GM12878 (cell line): ENCODE measurements around the gene TRPM1. TPM values are rescaled to one million over a fixed set of nuclear protein-coding genes. Genes with fewer than 3 reads are reported as not detected.

Experiments
- ATAC-seq: fragments of 200-7000 bp; cut with Tn5 transposase; 3 replicates; pipeline ENCODE4 v1.9.1; 2020; ENCODE audit warnings: mild to moderate bottlenecking, moderate library complexity
- BruUV-seq: library from RNA; stranded (reverse); fragments of 400-500 nt; replicated peaks from 2 replicates; lab custom pipeline; 2021; lab: Mats Ljungman, UMichigan
- CTCF ChIA-PET: fragments of 300-600 bp; sonication (Branson Sonifier 250); formaldehyde crosslinking; extraction: SDS; loops from one replicate; lab custom pipeline; 2021; ENCODE audit warnings: inconsistent platforms; lab: Yijun Ruan, JAX
- POLR2A ChIA-PET: fragments of 350-600 bp; formaldehyde crosslinking; extraction: SDS; loops from one replicate; lab custom pipeline; 2021; ENCODE audit warnings: inconsistent platforms; lab: Charles Lee
- RAD21 ChIA-PET: fragments of 300-600 bp; sonication (Branson Sonifier 250); formaldehyde crosslinking; loops from one replicate; lab custom pipeline; 2023; ENCODE audit warnings: antibody characterized with exemption; ENCODE audit not compliant: unreplicated experiment; lab: Charles Lee
- SMC1A ChIA-PET: fragments of 300-600 bp; sonication (Branson Sonifier 250); formaldehyde crosslinking; loops from one replicate; lab custom pipeline; 2023; ENCODE audit not compliant: unreplicated experiment, uncharacterized antibody; lab: Charles Lee
- DNase-seq: peaks from one replicate; pipeline ENCODE4 v3.0.0-alpha.2; 2011; ENCODE audit warnings: low read depth, low spot score
- FAIRE-seq: peaks from 3 replicates; lab custom pipeline; 2011; peaks lifted over from hg19 to GRCh38; lab: Jason Lieb, UNC
- H2AFZ ChIP-seq: 2 replicates; pipeline ENCODE4 v1.6.0; 2011; ENCODE audit warnings: low read depth, low read length, control low read depth; ENCODE audit not compliant: control insufficient read depth
- H3K27ac ChIP-seq: 2 replicates; pipeline ENCODE4 v1.5.1; 2011; ENCODE audit warnings: control low read depth; ENCODE audit not compliant: control insufficient read depth, insufficient read depth
- H3K27me3 ChIP-seq, 2 experiments: replicated peaks in 1 of 2; 2 replicates each; pipeline versions ENCODE4 v1.6.0 to v1.6.1; 2011; ENCODE audit warnings: low read length in 1 of 2; ENCODE audit not compliant: control insufficient read depth in 2 of 2, insufficient read depth in 2 of 2
- H3K36me3 ChIP-seq, 2 experiments: 2 replicates each; pipeline ENCODE4 v1.5.1; 2011; ENCODE audit warnings: low read length in 1 of 2; ENCODE audit not compliant: control insufficient read depth in 2 of 2, insufficient read depth in 2 of 2
- H3K4me1 ChIP-seq: 2 replicates; pipeline ENCODE4 v1.6.1; 2011; ENCODE audit warnings: mild to moderate bottlenecking, low read length, moderate library complexity, mixed read lengths; ENCODE audit not compliant: control insufficient read depth, insufficient read depth
- H3K4me2 ChIP-seq: 2 replicates; pipeline ENCODE4 v1.6.0; 2011; ENCODE audit warnings: control low read depth; ENCODE audit not compliant: control insufficient read depth, insufficient read depth
- H3K4me3 ChIP-seq: fragments of 200-600 bp; sonication (generic); 2 replicates; pipeline ENCODE4 v1.5.1; 2016
- H3K79me2 ChIP-seq: 2 replicates; pipeline ENCODE4 v1.6.0; 2011; ENCODE audit warnings: low read length; ENCODE audit not compliant: control insufficient read depth, insufficient read depth
- H3K9ac ChIP-seq: 2 replicates; pipeline ENCODE4 v1.8.0; 2011; ENCODE audit warnings: low read length, control low read depth, mixed read lengths; ENCODE audit not compliant: control insufficient read depth, insufficient read depth
- H3K9me3 ChIP-seq: replicated peaks from 3 replicates; pipeline ENCODE4 v1.5.1; 2011; ENCODE audit warnings: mild to moderate bottlenecking, low read length; ENCODE audit not compliant: control insufficient read depth, insufficient read depth
- H4K20me1 ChIP-seq: 2 replicates; pipeline ENCODE4 v1.6.0; 2011; ENCODE audit not compliant: control insufficient read depth, insufficient read depth
- BACH1 ChIP-seq: fragments of 450-650 bp; IDR thresholded peaks from 2 replicates; pipeline ENCODE4 v1.6.1; 2017; ENCODE audit warnings: mild to moderate bottlenecking, borderline replicate concordance
- BHLHE40 ChIP-seq, 2 experiments: fragments of 450-650 bp in 1 of 2; IDR thresholded peaks; 2 replicates each; pipeline ENCODE4 v1.6.1; 2011 to 2017; ENCODE audit warnings: low read depth in 2 of 2, borderline replicate concordance in 1 of 2, improper control_type of control experiment in 1 of 2, low read length in 1 of 2, mild to moderate bottlenecking in 1 of 2
- CBX3 ChIP-seq: fragments of 200-600 bp; sonication (generic); IDR thresholded peaks from 2 replicates; pipeline ENCODE4 v1.6.1; 2016; ENCODE audit warnings: low read depth, borderline replicate concordance
- CBX5 ChIP-seq: sonication (generic); IDR thresholded peaks from 2 replicates; pipeline ENCODE4 v1.6.1; 2016; ENCODE audit warnings: low read depth, moderate library complexity, mild to moderate bottlenecking, inconsistent platforms
- CEBPZ ChIP-seq: fragments of 150-350 bp; IDR thresholded peaks from 2 replicates; pipeline ENCODE4 v1.6.1; 2016; ENCODE audit warnings: low read depth, low read length
- CHD1 ChIP-seq: IDR thresholded peaks from 2 replicates; pipeline ENCODE4 v1.6.1; 2012; ENCODE audit warnings: low read depth, low read length, improper control_type of control experiment
- EGR1 ChIP-seq, 2 experiments: IDR thresholded peaks; 1 replicate in 1 of 2; 2 replicates in 1 of 2; pipeline ENCODE4 v1.6.1; 2011 to 2012; ENCODE audit warnings: low read depth in 2 of 2, low read length in 2 of 2, borderline replicate concordance in 1 of 2, mild to moderate bottlenecking in 1 of 2, moderate library complexity in 1 of 2
- FOXM1 ChIP-seq: IDR thresholded peaks from 2 replicates; pipeline ENCODE4 v1.6.1; 2012; ENCODE audit warnings: low read depth, mild to moderate bottlenecking, inconsistent platforms, low read length, moderate library complexity
- IRF3 ChIP-seq: fragments of 450-650 bp; IDR thresholded peaks from 2 replicates; pipeline ENCODE4 v1.6.1; 2014; ENCODE audit warnings: mild to moderate bottlenecking
- POLR2AphosphoS5 ChIP-seq: IDR thresholded peaks from 2 replicates; pipeline ENCODE4 v1.6.1; 2011; ENCODE audit warnings: mild to moderate bottlenecking, low read length, inconsistent platforms
- PRDM15 ChIP-seq: fragments of 450-650 bp; formaldehyde crosslinking; IDR thresholded peaks from 2 replicates; pipeline ENCODE4 v1.4.0; 2020; ENCODE audit warnings: mild to moderate bottlenecking, moderate library complexity
- RAD51 ChIP-seq: fragments of 450-650 bp; IDR thresholded peaks from 2 replicates; pipeline ENCODE4 v1.6.1; 2016; ENCODE audit warnings: moderate library complexity, mild to moderate bottlenecking, inconsistent platforms
- WGBS: methylation state at CpG from one replicate; pipeline ENCODE4 v1.1.6; 2016; ENCODE audit warnings: low lambda C conversion rate; ENCODE audit not compliant: insufficient replicate concordance, insufficient coverage; ENCODE audit errors: missing lambda C conversion rate; 5-methylcytosine and 5-hydroxymethylcytosine counted together
- in situ Hi-C: fragments of 300-500 bp; cut with MboI; formaldehyde crosslinking; loops from 9 replicates; pipeline ENCODE4 v1.14.3; 2018; ENCODE audit warnings: mixed read lengths
- intact Hi-C: fragments of 100-400 bp; cut with micrococcal nuclease; formaldehyde crosslinking; loops from one replicate; pipeline ENCODE4 v1.14.2; 2022; ENCODE audit not compliant: unreplicated experiment
- polyA plus RNA-seq, 11 experiments: library from polyadenylated mRNA; depleted of rRNA in 4 of 11; unstranded in 6 of 11; stranded (reverse) in 5 of 11; fragments of >200 nt; fragmentation: Nextera tagmentation in 4 of 11; fragmentation: Illumina TruSeq in 1 of 11; extraction: Ambion mirVana in 4 of 11; extraction: Trizol in 1 of 11; gene quantifications; 1 replicate in 1 of 11; 2 replicates in 10 of 11; pipeline versions ENCODE4 v1.2.1 to v1.2.3, GENCODE V29; 2011 to 2016; ENCODE audit warnings: inconsistent platforms in 2 of 11, missing spikeins in 2 of 11, low read depth in 1 of 11
- total RNA-seq, 4 experiments: library from RNA; depleted of rRNA in 3 of 4; stranded (reverse); fragments of >200 nt in 3 of 4; fragmentation: Illumina TruSeq in 1 of 4; extraction: Trizol in 1 of 4; gene quantifications; 2 replicates each; pipeline versions ENCODE4 v1.2.1 to v1.2.3, GENCODE V29; 2013 to 2021

Gene TRPM1
- total and polyA plus RNA-seq, 10 of the 15 experiments (the other 5 are each of a cell fraction or from before 2014, with no cell fraction given), result 0.01 to 0.10 (median 0.05) TPM; not detected in 4

- Histone ChIP-seq H3K4me1 (peaks cover 4% of the 10 kb centered on the region; the same call in 1 of the 2 replicates), H3K27ac (no peak overlapping the region), H3K4me2 (no peak overlapping the region), H3K4me3 (no peak overlapping the region), H3K27me3 (no peaks in the 10 kb centered on the region), H3K79me2 (no peaks in the 10 kb centered on the region), H2AFZ (no peak overlapping the region), H3K9ac (no peak overlapping the region), H3K36me3 (peaks cover 10 to 19% of the 10 kb centered on the region in 2 experiments), H3K9me3 (no peaks in the 10 kb centered on the region), H4K20me1 (no peaks in the 10 kb centered on the region)
- ChIA-PET RAD21 (no interaction called here), CTCF (interaction anchor here (1.4 kb wide), 1 partner anchor 60 kb away, joined by 4 read pairs; no protein-coding TSS in a partner anchor), SMC1A (no interaction called here), POLR2A (no interaction called here)
- ATAC-seq (no peak), DNase-seq (no peak), FAIRE-seq (no peak)
- TF ChIP-seq EGR1 (IDR thresholded peaks at IDR 0.05; ENCODE audit: borderline replicate concordance in 1 of 2, low read depth in 2 of 2, low read length in 2 of 2) (no peak), POLR2AphosphoS5 (no peak), IRF3 (no peak), BACH1 (no peak), CBX3 (no peak), CBX5 (no peak), BHLHE40 (IDR thresholded peaks at IDR 0.05; ENCODE audit: borderline replicate concordance in 1 of 2, low read depth in 2 of 2, low read length in 1 of 2) (no peak), PRDM15 (CRISPR knock-in tag) (no peak), CEBPZ (no peak), CHD1 (no peak), FOXM1 (no peak), RAD51 (no peak)
- intact Hi-C loops, result no loop called here
- in situ Hi-C loops, result no loop called here
- 97% methylated on average over 7 of the region's 7 CpGs for WGBS
- no TSS peak for BruUV-seq
Measured at GRCh38 chr15:30953183-30953582, 148.3 kb downstream of the TRPM1 start.
